GM21526 (cell line): Measurements from ENCODE around the gene RAB1B.
"Not testable (repeated sequence)": the region's sequence is repeated elsewhere in the genome, so short reads cannot be mapped to it uniquely, and the experiment has no call there.

ENCODE experiments used
- ATAC-seq: cut with Tn5 transposase; IDR thresholded peaks from one replicate; pipeline ENCODE4 v1.9.1; 2021; ENCODE audit warnings: moderate library complexity; ENCODE audit not compliant: unreplicated experiment, low FRiP score

Gene RAB1B

GRCh38 chr11:66317322-66317722, 48.9 kb downstream of the RAB1B start:
- no peak for ATAC-seq

- no peak for ATAC-seq
These were observed 49.5 kb downstream of the RAB1B start for GRCh38 chr11:66317723-66318599.

GRCh38 chr11:66318600-66318970, 50.1 kb downstream of the RAB1B start:
- ATAC-seq = no peak

- ATAC-seq = not testable (repeated sequence)
These were observed 51.9 kb downstream of the RAB1B start for GRCh38 chr11:66320289-66320688.

GRCh38 chr11:66320748-66321147, 52.3 kb downstream of the RAB1B start:
- ATAC-seq = not testable (repeated sequence)

GRCh38 chr11:66321606-66322005, 53.2 kb downstream of the RAB1B start:
- ATAC-seq = no peak

- ATAC-seq = no peak
These were observed 54.4 kb downstream of the RAB1B start for GRCh38 chr11:66322732-66323427.

GRCh38 chr11:66323684-66324083, 55.2 kb downstream of the RAB1B start:
- ATAC-seq = no peak

- no peak for ATAC-seq
These were observed 56.2 kb downstream of the RAB1B start for GRCh38 chr11:66324664-66325063.

GRCh38 chr11:66325263-66325671, 56.8 kb downstream of the RAB1B start:
- ATAC-seq = no peak

- ATAC-seq = no peak
These were observed 58.0 kb downstream of the RAB1B start for GRCh38 chr11:66326261-66327111.
